Measurements from ENCODE around the gene SPEM3. TPM values are rescaled to one million over a fixed set of nuclear protein-coding genes. Genes with fewer than 3 reads are reported as not detected.
A peak's percentile ranks its signal among the peaks of the same experiment; 100 is the strongest.
"Not testable (repeated sequence)": the region's sequence is repeated elsewhere in the genome, so short reads cannot be mapped to it uniquely, and the experiment has no call there.

SPEM3 gene
- total RNA-seq, 4 donors from 2014 or later: not detected

GRCh38 chr17:7467498-7467897 lies 38.8 kb downstream of the SPEM3 start:
- peak overlapping the region in 3 of 4 donors; percentile 5 to 88 (median 77) for H3K27ac ChIP-seq
- no peaks in the 10 kb centered on the region for H3K9me3 ChIP-seq
- TF ChIP-seq EP300 (IDR thresholded peaks at IDR 0.05) (no peak), CTCF (IDR thresholded peaks at IDR 0.05) (no peak), POLR2A (IDR thresholded peaks at IDR 0.05) (no peak)
- no peak for DNase-seq (ENCODE audit: low spot score in 2 of 2)
- WGBS, 2 donors: 78 to 85% methylated on average over 3 of the region's 3 CpGs
- H3K4me1 ChIP-seq: peaks cover 0 to 66% (median 21%) of the 10 kb centered on the region in 4 donors
- H3K36me3 ChIP-seq: peaks cover 0 to 42% (median 8%) of the 10 kb centered on the region in 3 donors
- H3K27me3 ChIP-seq: no peaks in the 10 kb centered on the region
- H3K4me3 ChIP-seq: no peak overlapping the region

- Histone ChIP-seq H3K4me3 (no peak overlapping the region), H3K4me1 (peaks cover 0 to 66% (median 21%) of the 10 kb centered on the region in 4 donors), H3K27ac (peak overlapping the region in 1 of 4 donors; percentile 33), H3K36me3 (peaks cover 0 to 34% (median 0%) of the 10 kb centered on the region in 3 donors), H3K9me3 (no peaks in the 10 kb centered on the region), H3K27me3 (no peaks in the 10 kb centered on the region)
- DNase-seq (ENCODE audit: low spot score in 2 of 2): no peak
- WGBS, 2 donors: 92 to 93% methylated on average over 10 to 11 of the region's 11 CpGs
- TF ChIP-seq POLR2A (IDR thresholded peaks at IDR 0.05) (no peak), CTCF (IDR thresholded peaks at IDR 0.05) (no peak)
Measured at GRCh38 chr17:7468290-7468689, 39.6 kb downstream of the SPEM3 start.

- H3K36me3 ChIP-seq: peaks cover 0 to 28% (median 0%) of the 10 kb centered on the region in 3 donors
- H3K27ac ChIP-seq: peak overlapping the region in 1 of 4 donors; percentile 33
- 74 to 82% methylated on average over 12 of the region's 12 CpGs for WGBS, 2 donors
- TF ChIP-seq EP300 (IDR thresholded peaks at IDR 0.05) (no peak), POLR2A (IDR thresholded peaks at IDR 0.05) (no peak), CTCF (IDR thresholded peaks at IDR 0.05) (no peak)
- DNase-seq (ENCODE audit: low spot score in 2 of 2): no peak
- H3K4me1 ChIP-seq: peaks cover 0 to 70% (median 21%) of the 10 kb centered on the region in 4 donors
- H3K4me3 ChIP-seq: no peak overlapping the region
- no peaks in the 10 kb centered on the region for H3K9me3 ChIP-seq
- H3K27me3 ChIP-seq: no peaks in the 10 kb centered on the region
Measured at GRCh38 chr17:7468804-7469389, 40.2 kb downstream of the SPEM3 start.

GRCh38 chr17:7469843-7470242 lies 41.2 kb downstream of the SPEM3 start:
- H3K4me3 ChIP-seq; H3K27ac ChIP-seq; H3K27me3 ChIP-seq; H3K9me3 ChIP-seq; DNase-seq (ENCODE audit: low spot score in 2 of 2): not testable (repeated sequence)
- peaks cover 0 to 76% (median 21%) of the 10 kb centered on the region in 4 donors for H3K4me1 ChIP-seq
- WGBS, 2 donors: 92 to 93% methylated on average over 12 of the region's 12 CpGs
- peaks cover 0 to 20% (median 0%) of the 10 kb centered on the region in 3 donors for H3K36me3 ChIP-seq

GRCh38 chr17:7470457-7470973 lies 41.9 kb downstream of the SPEM3 start:
- not testable (repeated sequence) for H3K27ac ChIP-seq; H3K9me3 ChIP-seq; H3K4me3 ChIP-seq; H3K27me3 ChIP-seq; DNase-seq (ENCODE audit: low spot score in 2 of 2)
- 78 to 81% methylated on average over 8 of the region's 8 CpGs for WGBS, 2 donors
- peaks cover 0 to 14% (median 0%) of the 10 kb centered on the region in 3 donors for H3K36me3 ChIP-seq
- peaks cover 0 to 82% (median 25%) of the 10 kb centered on the region in 4 donors for H3K4me1 ChIP-seq

GRCh38 chr17:7471729-7472128 lies 43.1 kb downstream of the SPEM3 start:
- Histone ChIP-seq H3K4me3 (no peak overlapping the region), H3K36me3 (peaks cover 0 to 2% (median 0%) of the 10 kb centered on the region in 3 donors), H3K27ac (no peak overlapping the region), H3K27me3 (no peaks in the 10 kb centered on the region), H3K9me3 (no peaks in the 10 kb centered on the region), H3K4me1 (peaks cover 0 to 82% (median 27%) of the 10 kb centered on the region in 4 donors)
- TF ChIP-seq POLR2A (IDR thresholded peaks at IDR 0.05) (no peak), EP300 (IDR thresholded peaks at IDR 0.05) (no peak), CTCF (IDR thresholded peaks at IDR 0.05) (no peak)
- no peak for DNase-seq (ENCODE audit: low spot score in 2 of 2)
- 79 to 83% methylated on average over 2 of the region's 2 CpGs for WGBS, 2 donors

GRCh38 chr17:7474767-7475166 lies 46.1 kb downstream of the SPEM3 start:
- H3K9me3 ChIP-seq; H3K36me3 ChIP-seq; H3K27me3 ChIP-seq; DNase-seq (ENCODE audit: low spot score in 2 of 2); H3K4me3 ChIP-seq: not testable (repeated sequence)
- Histone ChIP-seq H3K27ac (peak overlapping the region in 2 of 4 donors; percentile 96 to 100), H3K4me1 (peaks cover 0 to 65% (median 26%) of the 10 kb centered on the region in 4 donors)
- WGBS, 2 donors: 80 to 95% methylated on average over 8 of the region's 8 CpGs
